Eye (tissue), 1 donor: ENCODE results near the gene ADARB1.

ENCODE experiments used
- DNase-seq: peaks from one replicate; pipeline ENCODE4 v3.0.0-alpha.2; 2015

ADARB1 gene

GRCh38 chr21:45076245-45076711 lies 1.9 kb downstream of the ADARB1 start:
- peak; percentile 75 for DNase-seq

GRCh38 chr21:45078371-45078770 lies 4.0 kb downstream of the ADARB1 start:
- no peak for DNase-seq

GRCh38 chr21:45078877-45079281 lies 4.5 kb downstream of the ADARB1 start:
- DNase-seq = no peak

GRCh38 chr21:45079351-45079750 lies 5.0 kb downstream of the ADARB1 start:
- DNase-seq = no peak

- DNase-seq = no peak
These were observed 5.9 kb downstream of the ADARB1 start for GRCh38 chr21:45080232-45080631.

GRCh38 chr21:45080639-45081414 lies 6.4 kb downstream of the ADARB1 start:
- DNase-seq = no peak

GRCh38 chr21:45081636-45082035 lies 7.3 kb downstream of the ADARB1 start:
- no peak for DNase-seq

- DNase-seq = peak; percentile 33
These were observed 8.4 kb downstream of the ADARB1 start for GRCh38 chr21:45082736-45083135.

- DNase-seq = no peak
These were observed 9.7 kb downstream of the ADARB1 start for GRCh38 chr21:45084121-45084520.

GRCh38 chr21:45084881-45085536 lies 10.6 kb downstream of the ADARB1 start:
- DNase-seq = no peak

- no peak for DNase-seq
These were observed 11.3 kb downstream of the ADARB1 start for GRCh38 chr21:45085700-45086099.

GRCh38 chr21:45086337-45086958 lies 12.1 kb downstream of the ADARB1 start:
- DNase-seq = peak; percentile 57

GRCh38 chr21:45087022-45087823 lies 12.8 kb downstream of the ADARB1 start:
- no peak for DNase-seq

- DNase-seq = no peak
These were observed 13.7 kb downstream of the ADARB1 start for GRCh38 chr21:45088116-45088515.

- DNase-seq = no peak
These were observed 14.3 kb downstream of the ADARB1 start for GRCh38 chr21:45088729-45089128.

- DNase-seq = no peak
These were observed 15.6 kb downstream of the ADARB1 start for GRCh38 chr21:45089964-45090363.

- no peak for DNase-seq
These were observed 16.6 kb downstream of the ADARB1 start for GRCh38 chr21:45090966-45091365.

GRCh38 chr21:45091550-45092322 lies 17.4 kb downstream of the ADARB1 start:
- no peak for DNase-seq

GRCh38 chr21:45093035-45093532 lies 18.7 kb downstream of the ADARB1 start:
- no peak for DNase-seq

GRCh38 chr21:45094412-45094811 lies 20.0 kb downstream of the ADARB1 start:
- no peak for DNase-seq

GRCh38 chr21:45095505-45095904 lies 21.1 kb downstream of the ADARB1 start:
- no peak for DNase-seq

- no peak for DNase-seq
These were observed 21.8 kb downstream of the ADARB1 start for GRCh38 chr21:45096217-45096616.
